GM19372 (cell line): Measurements from ENCODE around the gene GNA12.

ENCODE experiments used
- ATAC-seq: cut with Tn5 transposase; IDR thresholded peaks from one replicate; pipeline ENCODE4 v1.9.1; 2021; ENCODE audit warnings: mild to moderate bottlenecking, low read depth, moderate library complexity; ENCODE audit not compliant: unreplicated experiment

The GNA12 gene

GRCh38 chr7:2719007-2719406, 125.1 kb downstream of the GNA12 start:
- no peak for ATAC-seq

- ATAC-seq, result no peak
Measured at GRCh38 chr7:2718296-2718965, 125.7 kb downstream of the GNA12 start.

DNA sequence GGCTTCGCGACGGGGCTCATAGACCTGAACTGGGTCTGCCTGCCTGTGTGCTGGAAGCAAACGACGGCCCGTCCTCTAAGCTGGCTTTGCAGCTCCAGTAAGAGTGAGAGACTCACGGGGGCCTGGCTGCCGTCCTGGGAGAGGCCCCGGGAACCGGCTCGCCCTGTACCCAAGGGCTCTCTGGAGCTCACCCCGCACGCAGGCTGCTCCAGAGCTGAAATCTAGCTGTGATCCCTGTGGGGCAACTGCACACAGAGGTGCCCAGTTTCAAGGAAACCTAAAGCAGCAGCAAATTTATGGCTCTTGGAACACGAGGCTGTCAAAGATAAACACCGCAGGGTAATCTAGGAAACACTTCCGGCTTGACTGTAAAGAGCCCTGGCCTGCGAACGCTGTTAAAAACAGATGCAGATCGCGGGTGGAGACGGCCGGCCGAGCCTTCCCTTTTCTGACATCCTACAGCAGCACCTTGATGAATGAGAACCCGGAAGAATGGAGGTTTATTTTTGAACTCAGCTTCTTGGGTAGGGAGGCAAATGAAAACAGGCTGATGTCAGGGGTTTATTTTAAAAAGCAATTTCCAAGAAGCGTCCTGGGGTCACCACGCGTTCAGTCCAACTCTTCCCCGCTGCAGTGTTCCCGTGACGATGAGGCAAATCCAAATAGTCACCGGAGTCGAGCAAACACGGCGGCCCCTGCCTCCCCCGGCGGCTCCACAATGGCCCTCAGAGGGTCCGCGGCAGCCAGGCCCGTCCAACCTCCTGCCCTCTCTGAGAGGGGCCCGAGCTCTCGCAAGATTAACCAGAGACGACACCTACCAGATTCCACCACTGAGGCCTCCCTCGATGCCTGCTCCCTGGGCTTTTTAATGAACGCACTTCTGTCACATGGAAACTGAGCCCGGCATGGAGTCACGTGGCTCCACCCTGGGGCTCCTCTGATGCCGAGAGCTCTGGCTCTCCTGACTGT, 126.5 kb downstream of the GNA12 start:
- no peak for ATAC-seq

DNA sequence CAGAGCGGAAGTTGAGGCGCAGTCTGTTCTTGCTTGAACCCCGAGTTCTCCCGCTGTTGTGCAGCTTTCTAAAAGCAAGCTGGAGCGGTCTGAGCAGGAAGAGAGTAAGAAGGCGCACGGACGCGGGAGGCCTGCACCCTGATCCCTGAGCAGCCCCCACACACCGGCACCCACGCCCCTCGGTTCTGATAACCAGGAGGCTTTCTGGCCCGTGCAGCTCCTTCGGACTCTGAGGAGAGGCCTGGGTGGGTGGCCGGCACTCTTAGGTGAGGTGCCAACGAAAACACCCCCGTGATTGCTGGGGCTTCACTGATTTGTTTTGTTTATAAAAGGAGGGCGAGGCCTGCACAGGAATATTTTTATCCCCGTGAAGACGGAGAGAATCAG, 127.2 kb downstream of the GNA12 start:
- ATAC-seq, result no peak

GRCh38 chr7:2716488-2716887, 127.6 kb downstream of the GNA12 start:
- no peak for ATAC-seq

DNA sequence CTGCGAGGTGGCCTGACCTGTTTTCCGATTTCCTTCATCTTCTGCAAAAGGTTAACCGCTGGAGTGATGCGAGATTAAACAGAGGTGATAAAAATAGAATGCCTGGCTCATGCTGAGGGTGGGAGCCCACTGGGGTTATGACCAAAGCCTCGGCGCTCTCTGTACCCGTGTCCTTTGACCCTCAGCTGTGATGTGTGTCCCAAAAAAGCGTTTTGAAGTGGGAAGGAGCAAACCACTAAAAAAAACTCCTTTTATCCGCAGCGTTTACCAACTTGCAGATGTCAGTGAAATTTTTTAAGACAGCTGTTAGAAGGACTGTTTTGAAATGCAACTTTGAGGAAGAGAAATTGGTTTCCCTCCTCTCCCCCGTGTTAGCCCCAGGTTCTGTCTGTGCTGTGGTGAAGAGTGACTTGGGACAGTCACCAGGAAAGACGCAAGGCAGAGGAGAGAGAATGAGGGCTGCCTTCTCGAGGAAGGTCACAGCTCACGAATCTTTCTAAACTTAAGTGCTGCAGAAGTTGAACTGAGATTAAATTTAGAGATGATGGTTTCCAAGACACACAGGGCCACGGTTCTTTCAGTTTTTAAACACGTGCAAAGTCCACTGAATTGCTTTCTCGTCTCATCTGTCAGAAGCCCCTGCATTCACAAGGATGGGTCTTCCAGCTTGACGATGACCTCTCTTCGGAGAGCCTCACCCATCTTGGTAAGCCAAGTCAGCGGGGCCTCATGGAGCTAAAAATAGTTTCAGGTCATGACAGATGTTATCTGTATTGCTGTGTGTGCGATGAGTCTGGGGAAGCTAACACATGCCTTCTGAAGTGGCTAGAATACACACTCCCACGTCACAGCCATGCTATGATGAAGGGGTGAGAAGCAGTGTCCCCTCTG, 128.5 kb downstream of the GNA12 start:
- ATAC-seq, result no peak

GRCh38 chr7:2714636-2715035, 129.5 kb downstream of the GNA12 start:
- ATAC-seq, result no peak

DNA sequence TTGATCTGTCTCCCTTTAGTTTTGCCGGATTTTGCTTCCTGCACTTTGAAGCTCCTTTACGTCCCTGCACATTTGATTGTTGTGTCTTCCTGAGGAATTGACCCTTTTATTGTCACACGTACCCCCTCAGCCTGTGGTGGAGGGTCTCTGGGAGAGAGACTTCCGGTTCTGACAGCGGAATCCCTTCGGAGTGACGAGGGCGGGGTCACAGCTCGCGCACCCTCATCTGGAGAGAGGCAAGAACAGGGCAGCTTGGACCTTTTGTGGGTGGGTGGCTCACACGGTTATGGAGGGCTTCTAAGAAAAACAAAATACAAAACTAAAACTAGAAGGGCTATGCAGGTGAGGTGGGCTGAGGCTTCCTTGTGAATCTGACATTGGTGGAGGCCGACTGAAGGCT, 130.1 kb downstream of the GNA12 start:
- no peak for ATAC-seq

DNA sequence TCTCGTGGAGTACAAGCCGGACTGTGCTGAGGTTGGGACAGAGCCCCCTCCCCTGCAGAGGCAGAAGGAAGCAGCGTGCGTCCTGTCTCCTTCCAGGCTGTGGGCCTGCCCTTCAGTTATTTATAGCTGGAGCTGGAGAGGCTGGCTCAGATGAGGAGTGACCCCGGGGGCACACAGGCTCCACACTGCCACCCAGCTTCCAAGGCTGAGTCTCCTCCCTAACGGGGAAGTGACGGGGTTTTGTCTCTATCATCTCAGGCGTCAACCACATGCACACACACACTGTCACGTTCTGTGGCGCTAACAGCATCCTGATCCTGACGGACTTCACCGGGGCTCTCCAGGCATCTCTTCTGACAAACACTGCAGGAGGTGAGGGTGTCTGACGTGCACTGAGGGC, 130.7 kb downstream of the GNA12 start:
- no peak for ATAC-seq

GRCh38 chr7:2711895-2712675, 132.0 kb downstream of the GNA12 start:
- no peak for ATAC-seq

- ATAC-seq, result no peak
Measured at GRCh38 chr7:2710901-2711551, 133.1 kb downstream of the GNA12 start.

GRCh38 chr7:2710286-2710655, 133.8 kb downstream of the GNA12 start:
- peak; percentile 63 for ATAC-seq

DNA sequence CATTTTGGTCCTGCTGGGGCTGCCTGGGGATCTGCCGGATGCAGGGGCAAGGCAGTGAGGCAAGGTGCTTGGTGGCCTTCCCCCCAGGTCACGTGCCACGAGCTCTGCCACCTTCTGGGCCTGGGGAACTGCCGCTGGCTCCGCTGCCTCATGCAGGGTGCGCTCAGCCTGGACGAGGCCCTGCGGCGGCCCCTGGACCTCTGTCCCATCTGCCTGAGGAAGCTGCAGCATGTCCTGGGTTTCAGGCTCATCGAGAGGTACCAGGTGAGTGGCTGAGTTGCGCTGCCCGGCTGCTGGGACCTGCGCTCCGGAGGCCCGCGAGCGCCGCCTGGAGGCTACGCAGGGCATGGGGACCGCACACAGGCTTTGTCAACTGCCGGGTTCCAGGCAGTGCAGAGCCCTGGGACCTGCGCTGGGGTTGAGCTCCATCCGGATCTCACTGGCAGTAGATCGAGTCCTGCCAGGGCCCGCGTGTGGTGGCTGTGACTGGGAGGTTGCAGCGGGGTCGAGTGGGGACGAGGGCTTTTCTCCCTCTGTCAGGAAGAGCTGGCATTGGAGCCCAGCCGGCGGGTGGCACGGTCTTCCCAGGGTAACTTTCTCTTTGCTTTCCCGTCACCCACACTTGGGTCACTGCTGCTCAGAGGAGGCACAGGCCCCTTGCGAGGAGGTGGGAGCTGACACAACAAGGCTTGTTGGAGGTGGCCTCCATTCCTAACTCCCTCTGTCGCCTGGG, 134.4 kb downstream of the GNA12 start:
- ATAC-seq, result peak; percentile 71

DNA sequence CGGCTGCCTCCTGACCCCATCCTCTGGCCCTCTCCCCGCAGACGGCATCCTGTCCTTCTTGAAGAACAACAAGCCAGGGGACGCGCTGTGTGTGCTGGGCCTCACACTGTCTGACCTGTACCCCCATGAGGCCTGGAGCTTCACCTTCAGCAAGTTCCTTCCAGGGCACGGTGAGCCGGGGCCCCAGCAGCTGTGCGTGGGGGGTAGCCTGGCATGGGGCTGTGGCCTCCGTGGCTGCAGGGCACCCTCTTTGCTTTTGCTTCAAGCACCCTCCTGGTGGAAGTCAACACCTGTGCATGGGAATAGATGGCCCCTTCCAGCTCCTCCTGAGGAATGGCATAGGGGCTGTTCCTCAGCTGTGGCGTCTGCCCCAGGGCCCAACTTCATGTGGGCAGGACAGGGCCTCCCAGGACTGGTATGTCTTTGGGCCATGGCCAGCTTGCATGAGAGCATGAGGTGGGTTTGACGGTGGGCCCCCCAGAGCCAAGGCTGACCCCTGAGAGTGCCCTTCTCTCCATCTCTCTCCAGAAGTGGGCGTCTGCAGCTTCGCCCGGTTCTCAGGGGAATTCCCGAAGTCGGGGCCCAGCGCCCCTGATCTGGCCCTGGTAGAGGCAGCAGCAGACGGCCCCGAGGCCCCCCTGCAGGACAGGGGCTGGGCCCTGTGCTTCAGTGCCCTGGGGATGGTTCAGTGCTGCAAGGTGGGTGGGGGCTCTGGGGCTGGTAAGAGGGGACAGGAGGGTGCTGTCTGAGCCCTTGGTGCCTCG, 135.4 kb downstream of the GNA12 start:
- ATAC-seq, result no peak

GRCh38 chr7:2708041-2708440, 136.1 kb downstream of the GNA12 start:
- ATAC-seq, result no peak

- no peak for ATAC-seq
Measured at GRCh38 chr7:2707481-2707880, 136.6 kb downstream of the GNA12 start.

DNA sequence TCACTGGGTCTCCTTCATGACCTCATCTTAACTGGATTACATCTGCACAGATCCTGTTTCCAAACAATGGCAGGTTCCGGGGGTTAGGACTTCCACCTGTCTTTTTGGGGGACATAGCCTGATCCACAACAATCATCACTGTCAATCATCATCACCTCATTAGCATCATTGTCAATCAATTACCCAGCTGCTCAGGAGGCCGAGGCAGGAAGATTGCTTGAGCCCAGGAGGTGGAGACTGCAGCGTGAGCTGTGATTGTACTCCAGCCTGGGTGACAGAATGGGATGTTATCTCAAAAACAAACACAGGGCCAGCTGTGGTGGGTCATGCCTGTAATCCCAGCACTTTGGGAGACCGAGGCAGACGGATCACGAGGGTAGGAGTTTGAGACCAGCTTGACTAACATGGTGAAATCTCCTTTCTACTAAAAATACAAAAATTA, 137.4 kb downstream of the GNA12 start:
- no peak for ATAC-seq
